HL-60 (cell line): ENCODE results near the gene CAMTA1.
"Not testable (repeated sequence)": the region's sequence is repeated elsewhere in the genome, so short reads cannot be mapped to it uniquely, and the experiment has no call there.

ENCODE experiments used
- DNase-seq, 2 experiments: peaks; one replicate each; pipeline ENCODE4 v3.0.0-alpha.2; 2010 to 2020; ENCODE audit warnings: low read depth in 1 of 2, low spot score in 1 of 2
- H3K27ac ChIP-seq: fragments of 250-450 bp; sonication (Bioruptor Pico); replicated peaks from 2 replicates; pipeline ENCODE4 v1.5.1; 2020; ENCODE audit warnings: mild to moderate bottlenecking, moderate library complexity
- H3K27me3 ChIP-seq: fragments of 250-450 bp; sonication (Bioruptor Pico); 2 replicates; pipeline ENCODE4 v1.5.1; 2021; ENCODE audit warnings: mild to moderate bottlenecking, moderate library complexity; ENCODE audit not compliant: insufficient read depth, poor library complexity, severe bottlenecking
- H3K4me3 ChIP-seq: replicated peaks from 2 replicates; pipeline ENCODE4 v1.5.1; 2011; ENCODE audit warnings: mild to moderate bottlenecking, control low read depth, low read length; ENCODE audit not compliant: insufficient read depth
- CTCF ChIP-seq: IDR thresholded peaks from one replicate; pipeline ENCODE4 v1.5.1; 2011; ENCODE audit warnings: low read length, control low read depth, inconsistent platforms; ENCODE audit not compliant: insufficient read depth
- GABPA ChIP-seq: IDR thresholded peaks from 2 replicates; pipeline ENCODE4 v1.6.1; 2012; ENCODE audit warnings: low read depth
- POLR2AphosphoS5 ChIP-seq: IDR thresholded peaks from 2 replicates; pipeline ENCODE4 v1.6.1; 2012; ENCODE audit warnings: low read depth
- REST ChIP-seq: IDR thresholded peaks from 2 replicates; pipeline ENCODE4 v1.6.1; 2012; ENCODE audit warnings: low read depth; ENCODE audit not compliant: insufficient replicate concordance
- SPI1 ChIP-seq: IDR thresholded peaks from 2 replicates; pipeline ENCODE4 v1.6.1; 2012; ENCODE audit warnings: low read depth, mild to moderate bottlenecking, borderline replicate concordance

The CAMTA1 gene

GRCh38 chr1:7376676-7377075 lies 591.4 kb downstream of the CAMTA1 start:
- Histone ChIP-seq H3K27ac (no peak overlapping the region), H3K27me3 (peaks cover 3% of the 10 kb centered on the region), H3K4me3 (no peak overlapping the region)
- TF ChIP-seq SPI1 (no peak), GABPA (no peak), POLR2AphosphoS5 (no peak), CTCF (no peak)
- no peak for DNase-seq

- no peak overlapping the region for H3K27ac ChIP-seq
- H3K4me3 ChIP-seq: no peak overlapping the region
- TF ChIP-seq GABPA: no peak
- no peak for TF ChIP-seq REST
- peaks cover 3% of the 10 kb centered on the region for H3K27me3 ChIP-seq
- DNase-seq: no peak
These were observed 593.3 kb downstream of the CAMTA1 start for GRCh38 chr1:7378346-7379130.

- H3K27ac ChIP-seq: no peak overlapping the region
- H3K4me3 ChIP-seq: no peak overlapping the region
- TF ChIP-seq SPI1 (no peak), GABPA (no peak), REST (no peak), POLR2AphosphoS5 (no peak), CTCF (no peak)
- DNase-seq: no peak
- no peaks in the 10 kb centered on the region for H3K27me3 ChIP-seq
These were observed 594.3 kb downstream of the CAMTA1 start for GRCh38 chr1:7379441-7379971.

- H3K27ac ChIP-seq, DNase-seq, H3K27me3 ChIP-seq, H3K4me3 ChIP-seq: not testable (repeated sequence)
These were observed 594.8 kb downstream of the CAMTA1 start for GRCh38 chr1:7380068-7380467.

GRCh38 chr1:7380712-7381111 lies 595.5 kb downstream of the CAMTA1 start:
- H3K27ac ChIP-seq: no peak overlapping the region
- DNase-seq: no peak
- TF ChIP-seq CTCF (no peak), SPI1 (no peak), POLR2AphosphoS5 (no peak), GABPA (no peak), REST (no peak)
- no peaks in the 10 kb centered on the region for H3K27me3 ChIP-seq
- no peak overlapping the region for H3K4me3 ChIP-seq

- H3K27me3 ChIP-seq, DNase-seq, H3K27ac ChIP-seq, H3K4me3 ChIP-seq: not testable (repeated sequence)
These were observed 596.5 kb downstream of the CAMTA1 start for GRCh38 chr1:7381729-7382128.
